ENCODE results near the gene MEIS3.

DNA sequence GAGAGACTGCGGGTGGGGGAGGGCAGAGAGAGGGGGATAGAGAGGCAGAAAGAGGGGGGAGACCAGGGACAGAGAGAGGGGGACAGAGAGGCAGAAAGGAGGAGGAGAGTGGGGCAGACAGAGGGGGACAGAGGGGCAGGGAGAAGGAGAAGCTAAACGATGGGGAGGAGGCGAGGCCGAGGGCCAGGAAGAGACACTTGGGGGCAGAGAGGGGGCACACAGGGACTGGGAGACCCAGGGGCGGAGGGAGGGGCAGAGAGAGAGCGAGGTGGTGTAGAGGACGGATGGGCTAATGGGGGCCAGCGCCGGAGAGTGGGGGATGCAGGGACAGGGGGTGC, 666 bp downstream of the MEIS3 start:
- TF ChIP-seq POLR2A (IDR thresholded peaks at IDR 0.05; ENCODE audit: extremely low read depth, insufficient read length) (no peak), MYC (IDR thresholded peaks at IDR 0.05; ENCODE audit: low read depth, low read length) (no peak)
- TF ChIP-seq, protein P1, sequence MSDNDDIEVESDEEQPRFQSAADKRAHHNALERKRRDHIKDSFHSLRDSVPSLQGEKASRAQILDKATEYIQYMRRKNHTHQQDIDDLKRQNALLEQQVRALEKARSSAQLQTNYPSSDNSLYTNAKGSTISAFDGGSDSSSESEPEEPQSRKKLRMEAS (IDR thresholded peaks at IDR 0.05; ENCODE audit: low read depth, low read length) = no peak
- TF ChIP-seq, protein P2, sequence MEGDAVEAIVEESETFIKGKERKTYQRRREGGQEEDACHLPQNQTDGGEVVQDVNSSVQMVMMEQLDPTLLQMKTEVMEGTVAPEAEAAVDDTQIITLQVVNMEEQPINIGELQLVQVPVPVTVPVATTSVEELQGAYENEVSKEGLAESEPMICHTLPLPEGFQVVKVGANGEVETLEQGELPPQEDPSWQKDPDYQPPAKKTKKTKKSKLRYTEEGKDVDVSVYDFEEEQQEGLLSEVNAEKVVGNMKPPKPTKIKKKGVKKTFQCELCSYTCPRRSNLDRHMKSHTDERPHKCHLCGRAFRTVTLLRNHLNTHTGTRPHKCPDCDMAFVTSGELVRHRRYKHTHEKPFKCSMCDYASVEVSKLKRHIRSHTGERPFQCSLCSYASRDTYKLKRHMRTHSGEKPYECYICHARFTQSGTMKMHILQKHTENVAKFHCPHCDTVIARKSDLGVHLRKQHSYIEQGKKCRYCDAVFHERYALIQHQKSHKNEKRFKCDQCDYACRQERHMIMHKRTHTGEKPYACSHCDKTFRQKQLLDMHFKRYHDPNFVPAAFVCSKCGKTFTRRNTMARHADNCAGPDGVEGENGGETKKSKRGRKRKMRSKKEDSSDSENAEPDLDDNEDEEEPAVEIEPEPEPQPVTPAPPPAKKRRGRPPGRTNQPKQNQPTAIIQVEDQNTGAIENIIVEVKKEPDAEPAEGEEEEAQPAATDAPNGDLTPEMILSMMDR (IDR thresholded peaks at IDR 0.05; ENCODE audit: low read depth, low read length) = no peak
